H1 (cell line): ENCODE data around the gene CLVS2. TPM values are rescaled to one million over a fixed set of nuclear protein-coding genes. Genes with fewer than 3 reads are reported as not detected.

Experiments used
- POLR2A ChIP-seq, 2 experiments: IDR thresholded peaks; 1 replicate in 1 of 2; 2 replicates in 1 of 2; pipeline ENCODE4 v1.6.1; 2011; ENCODE audit warnings: low read depth in 2 of 2, low read length in 2 of 2, mild to moderate bottlenecking in 2 of 2; ENCODE audit errors: control extremely low read depth in 1 of 2
- RNF2 ChIP-seq: fragments of 200-900, 300-1000 bp; sonication (generic); IDR thresholded peaks from 2 replicates; pipeline ENCODE4 v1.7.1; 2016; ENCODE audit warnings: borderline replicate concordance, low read depth, mild to moderate bottlenecking, antibody characterized with exemption, low read length; ENCODE audit not compliant: poor library complexity, severe bottlenecking; ENCODE audit errors: missing control alignments
- TBP ChIP-seq: IDR thresholded peaks from 2 replicates; pipeline ENCODE4 v1.6.1; 2011; ENCODE audit warnings: low read depth, low read length, improper control_type of control experiment
- polyA plus RNA-seq, 7 experiments: library from polyadenylated mRNA; depleted of rRNA in 3 of 7; stranded (reverse) in 5 of 7; unstranded in 2 of 7; fragments of >200 nt in 5 of 7; fragments of 200-250 nt in 2 of 7; gene quantifications; 1 replicate in 5 of 7; 2 replicates in 1 of 7; 4 replicates in 1 of 7; pipeline versions ENCODE4 v1.2.1 to v1.2.3, GENCODE V29; 2011 to 2013; ENCODE audit warnings: missing spikeins in 2 of 7, mixed read lengths in 2 of 7
- total RNA-seq: library from RNA; stranded (reverse); fragmentation: NEBNext Ultra II Directional; extraction: Animal tissue kit (Norgen Biotek cat#: 25700); gene quantifications from 2 replicates; pipeline ENCODE4 v1.2.1, GENCODE V29; 2021

Gene CLVS2
- total and polyA plus RNA-seq, 2 of the 8 experiments (the other 6 are each of a cell fraction or from before 2014, with no cell fraction given): 0.30 to 0.73 TPM

DNA sequence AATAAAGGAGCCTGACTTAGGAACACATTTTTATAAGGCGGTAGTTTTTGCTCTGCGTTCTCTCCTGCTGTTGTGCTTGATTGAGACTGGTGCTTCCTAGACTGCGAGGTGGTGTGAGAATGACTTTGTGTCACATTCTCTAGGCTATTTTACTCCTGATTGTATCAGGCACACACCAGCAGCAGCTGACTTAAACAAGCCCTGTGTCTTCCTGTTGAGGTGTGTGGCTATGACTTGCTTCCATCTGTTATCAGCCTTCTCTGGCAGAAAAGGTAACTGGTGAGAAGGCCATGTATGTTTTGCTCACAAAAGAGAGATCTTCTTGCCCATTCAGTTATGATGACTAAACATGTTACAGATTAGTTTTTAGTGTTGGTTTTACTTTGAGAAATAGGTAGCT is 43.4 kb downstream of the CLVS2 start (continued):
- TF ChIP-seq RNF2 (no peak), TBP (no peak), POLR2A (IDR thresholded peaks at IDR 0.05; ENCODE audit: control extremely low read depth in 1 of 2, low read depth in 2 of 2, low read length in 2 of 2) (no peak)
